ENCODE measurements around the gene RAPGEF4. TPM values are rescaled to one million over a fixed set of nuclear protein-coding genes. Genes with fewer than 3 reads are reported as not detected.

Gene RAPGEF4
- 0.16 to 0.35 TPM (median 0.21 TPM) in 5 replicates for total RNA-seq (2022; extraction: Qiagen RNA extraction; ENCODE audit: low read depth)

DNA sequence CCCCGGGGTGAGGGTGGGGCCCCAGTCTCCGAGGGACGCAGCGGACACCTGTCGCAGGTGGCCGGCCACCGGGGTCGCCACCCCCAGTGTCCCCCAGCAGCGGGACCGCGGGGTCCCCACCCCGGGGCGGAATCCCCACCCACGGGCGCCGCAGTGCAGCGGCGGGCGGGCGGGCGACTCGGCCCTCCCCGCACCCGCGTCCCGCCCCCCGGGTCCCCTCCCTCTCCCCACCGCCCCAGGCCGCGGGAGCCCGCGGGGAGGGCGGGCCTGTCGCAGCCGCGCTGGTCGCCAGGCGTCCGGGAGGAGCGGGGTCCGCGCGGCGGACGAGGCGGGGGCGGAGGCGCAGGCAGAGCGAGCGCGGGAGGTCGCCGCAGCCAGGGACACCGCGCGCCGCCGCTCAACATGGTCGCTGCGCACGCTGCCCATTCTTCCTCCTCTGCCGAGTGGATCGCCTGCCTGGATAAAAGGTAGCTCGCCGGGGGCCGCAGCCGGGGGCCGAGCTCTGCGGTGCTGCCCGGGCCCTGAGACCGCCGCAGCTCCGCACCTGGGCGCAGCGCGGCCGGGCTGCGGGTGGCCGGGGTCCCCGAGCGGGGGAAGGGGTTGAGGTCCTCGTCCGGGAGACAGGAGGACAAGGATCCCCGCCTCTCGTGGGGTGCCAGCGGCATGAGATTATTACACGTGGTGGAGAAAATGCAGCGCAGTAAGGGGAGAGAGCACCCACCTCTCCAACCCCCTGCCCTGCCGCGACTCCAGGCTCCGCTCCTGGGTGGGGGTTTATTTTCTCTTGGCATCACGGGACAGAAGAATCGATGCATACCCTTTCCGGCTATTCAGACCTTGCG is at the start of gene RAPGEF4:
RAPGEF4 (plus strand) TSS at position 264 of the 842 bp plus-strand sequence; CDS start at position 403, 139 bp downstream.

DNA sequence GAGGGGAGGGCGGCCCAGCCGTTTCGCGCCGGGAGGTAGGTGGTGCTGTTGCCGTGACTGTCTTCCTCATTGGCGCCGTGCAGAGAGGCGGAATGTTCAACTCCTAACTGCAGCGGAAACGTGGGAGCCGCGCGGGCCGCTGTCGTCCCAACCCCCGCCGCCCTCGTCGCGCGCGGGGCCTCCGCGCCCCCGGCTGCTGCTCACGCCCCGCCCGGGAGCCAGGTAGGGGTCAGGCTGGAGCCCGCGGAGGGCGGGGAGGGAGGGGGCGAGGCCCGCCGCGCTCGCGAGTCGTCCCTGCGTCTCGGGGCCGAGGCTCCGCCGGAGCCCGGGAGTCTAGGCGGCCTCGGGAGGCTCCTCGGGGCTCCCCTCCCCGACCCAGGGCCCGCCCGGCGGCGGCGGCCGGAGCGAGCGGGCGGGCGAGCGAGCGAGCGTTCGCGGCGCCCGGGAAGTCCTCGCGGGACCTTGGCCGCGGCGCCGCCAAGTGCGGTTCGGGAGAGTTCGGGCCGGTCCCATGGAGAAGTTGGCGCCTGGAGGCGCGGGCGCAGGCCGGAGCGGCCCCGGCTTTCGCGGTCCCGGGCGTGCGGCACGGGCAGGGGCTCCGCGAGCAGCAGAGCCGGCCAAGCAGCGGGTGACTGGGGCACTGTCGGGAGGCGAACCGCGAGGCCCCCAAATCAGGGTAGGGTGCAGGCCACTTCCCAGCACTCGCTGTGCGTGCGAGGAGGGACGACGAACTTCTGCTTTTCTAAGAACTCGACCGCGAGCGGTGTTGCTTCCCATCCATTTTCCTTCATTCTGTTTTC is 340.3 kb downstream of the RAPGEF4 start, which contains the start of gene MAP3K20:
MAP3K20 (plus strand) TSS at position 66 of the 800 bp plus-strand sequence. CDS start 15,186 bp downstream, outside the sequence.

Other genes starting within 250 kb of the RAPGEF4 start
- 2.7 to 4.5 TPM (median 4.2 TPM) in 5 replicates for gene PDK1, start 179.8 kb upstream of the RAPGEF4 start, total RNA-seq (2022; extraction: Qiagen RNA extraction; ENCODE audit: low read depth)

All from A549 treated with DMSO at 1 μM for 4 hours (cell line).